Neural progenitor cell (in vitro differentiated cells): ENCODE results near the gene RPS6KA2.

Source experiments
- CTCF ChIP-seq: fragments of 200-600 bp; sonication (generic); IDR thresholded peaks from 2 replicates; pipeline ENCODE4 v1.5.1; 2017; ENCODE audit warnings: antibody characterized with exemption, mild to moderate bottlenecking
- EZH2 ChIP-seq: fragments of 200-600 bp; sonication (generic); IDR thresholded peaks from 2 replicates; pipeline ENCODE4 v1.6.1; 2017; ENCODE audit warnings: antibody characterized with exemption, mild to moderate bottlenecking, moderate library complexity

DNA sequence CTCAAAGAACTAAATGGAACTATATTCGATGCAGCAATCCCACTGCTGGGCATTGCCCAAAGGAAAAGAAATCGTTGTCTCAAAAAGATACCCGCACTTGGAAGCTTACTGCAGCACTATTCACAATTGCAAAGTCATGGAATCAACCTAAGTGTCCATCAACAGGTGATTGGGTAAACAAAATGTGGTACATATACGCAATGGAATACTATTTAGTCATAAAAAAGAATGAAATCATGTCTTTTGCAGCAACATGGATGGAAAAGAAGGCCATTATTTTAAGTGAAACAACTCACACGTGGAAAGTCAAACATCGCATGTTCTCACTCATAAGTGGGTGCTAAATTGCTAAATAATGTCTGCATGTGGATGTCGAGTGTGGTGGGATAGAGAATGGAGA is 173.4 kb downstream of the RPS6KA2 start:
- no peak for TF ChIP-seq EZH2
- no peak for TF ChIP-seq CTCF
